Measurements from ENCODE around the gene WDR18. TPM values are rescaled to one million over a fixed set of nuclear protein-coding genes. Genes with fewer than 3 reads are reported as not detected.

WDR18 gene
- total and polyA plus RNA-seq, 2 donors = 34.0 to 56.0 TPM

DNA sequence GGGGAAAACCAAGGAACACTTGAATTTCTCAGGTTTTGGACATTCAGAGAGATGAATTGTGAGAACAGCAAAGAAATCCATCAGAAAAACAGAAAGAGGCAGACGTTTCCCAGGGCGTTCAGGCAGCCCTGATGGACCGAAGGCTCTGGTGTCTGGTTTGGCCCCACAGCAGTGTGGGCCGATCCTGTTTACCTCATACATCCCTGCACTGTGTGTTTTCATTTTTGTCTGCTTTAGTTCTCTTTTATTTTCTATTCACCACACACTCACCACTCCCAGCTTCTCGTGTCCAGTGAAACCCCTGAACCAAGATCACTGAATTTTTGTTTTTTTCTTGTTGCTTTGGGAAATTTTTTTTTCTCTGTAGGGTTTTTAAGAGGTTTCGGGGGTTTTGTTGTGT lies 11.9 kb upstream of the WDR18 start:
- Histone ChIP-seq H3K36me3 (ENCODE audit: control insufficient read depth in 2 of 2, insufficient read depth in 2 of 2, low read length in 1 of 2) (peaks cover 35 to 36% of the 10 kb centered on the region in 2 donors), H3K4me3 (ENCODE audit: low read length in 2 of 2) (no peak overlapping the region), H3K27me3 (ENCODE audit: control insufficient read depth in 2 of 2, insufficient read depth in 1 of 2, low read length in 1 of 2) (no peaks in the 10 kb centered on the region), H3K27ac (ENCODE audit: low read depth in 1 of 2, low read length in 1 of 2) (no peak overlapping the region), H3K4me1 (ENCODE audit: control insufficient read depth in 2 of 2, insufficient read depth in 2 of 2, low read length in 2 of 2) (no peaks in the 10 kb centered on the region), H3K9me3 (ENCODE audit: control insufficient read depth in 2 of 2, insufficient read depth in 1 of 2, low read length in 1 of 2) (peaks cover 8 to 20% of the 10 kb centered on the region in 2 donors)
- DNase-seq (ENCODE audit: low read depth in 6 of 9, low spot score in 9 of 9) = no peak
- WGBS = 97% methylated on average over 6 of the region's 6 CpGs

GRCh38 chr19:973726-974563 lies 10.2 kb upstream of the WDR18 start:
- 95% methylated on average over 29 of the region's 29 CpGs for WGBS
- H3K9me3 ChIP-seq (ENCODE audit: control insufficient read depth in 2 of 2, insufficient read depth in 1 of 2, low read length in 1 of 2) = peaks cover 8 to 17% of the 10 kb centered on the region in 2 donors
- no peak for DNase-seq (ENCODE audit: low read depth in 6 of 9, low spot score in 9 of 9)
- no peaks in the 10 kb centered on the region for H3K4me1 ChIP-seq (ENCODE audit: control insufficient read depth in 2 of 2, insufficient read depth in 2 of 2, low read length in 2 of 2)
- H3K27ac ChIP-seq (ENCODE audit: low read depth in 1 of 2, low read length in 1 of 2) = no peak overlapping the region
- H3K27me3 ChIP-seq (ENCODE audit: control insufficient read depth in 2 of 2, insufficient read depth in 1 of 2, low read length in 1 of 2) = no peaks in the 10 kb centered on the region
- peaks cover 25 to 27% of the 10 kb centered on the region in 2 donors for H3K36me3 ChIP-seq (ENCODE audit: control insufficient read depth in 2 of 2, insufficient read depth in 2 of 2, low read length in 1 of 2)
- H3K4me3 ChIP-seq (ENCODE audit: low read length in 2 of 2) = no peak overlapping the region

- Histone ChIP-seq H3K27ac (ENCODE audit: low read depth in 1 of 2, low read length in 1 of 2) (no peak overlapping the region), H3K4me3 (ENCODE audit: low read length in 2 of 2) (no peak overlapping the region), H3K9me3 (ENCODE audit: control insufficient read depth in 2 of 2, insufficient read depth in 1 of 2, low read length in 1 of 2) (peaks cover 8 to 17% of the 10 kb centered on the region in 2 donors), H3K27me3 (ENCODE audit: control insufficient read depth in 2 of 2, insufficient read depth in 1 of 2, low read length in 1 of 2) (no peaks in the 10 kb centered on the region), H3K36me3 (ENCODE audit: control insufficient read depth in 2 of 2, insufficient read depth in 2 of 2, low read length in 1 of 2) (peaks cover 21 to 26% of the 10 kb centered on the region in 2 donors), H3K4me1 (ENCODE audit: control insufficient read depth in 2 of 2, insufficient read depth in 2 of 2, low read length in 2 of 2) (no peaks in the 10 kb centered on the region)
- 93% methylated on average over 37 of the region's 37 CpGs for WGBS
- DNase-seq (ENCODE audit: low read depth in 6 of 9, low spot score in 9 of 9) = no peak
These were observed 9.4 kb upstream of the WDR18 start for GRCh38 chr19:974564-975257.

- DNase-seq (ENCODE audit: low read depth in 6 of 9, low spot score in 9 of 9) = no peak
- WGBS = 94% methylated on average over 10 of the region's 10 CpGs
- Histone ChIP-seq H3K36me3 (ENCODE audit: control insufficient read depth in 2 of 2, insufficient read depth in 2 of 2, low read length in 1 of 2) (peaks cover 9% of the 10 kb centered on the region in 2 donors), H3K27me3 (ENCODE audit: control insufficient read depth in 2 of 2, insufficient read depth in 1 of 2, low read length in 1 of 2) (peaks cover 0 to 2% of the 10 kb centered on the region in 2 donors), H3K27ac (ENCODE audit: low read depth in 1 of 2, low read length in 1 of 2) (no peak overlapping the region), H3K4me1 (ENCODE audit: control insufficient read depth in 2 of 2, insufficient read depth in 2 of 2, low read length in 2 of 2) (peaks cover 0 to 3% of the 10 kb centered on the region in 2 donors), H3K4me3 (ENCODE audit: low read length in 2 of 2) (no peak overlapping the region), H3K9me3 (ENCODE audit: control insufficient read depth in 2 of 2, insufficient read depth in 1 of 2, low read length in 1 of 2) (peaks cover 3 to 5% of the 10 kb centered on the region in 2 donors)
These were observed 7.7 kb upstream of the WDR18 start for GRCh38 chr19:976476-976875.

DNA sequence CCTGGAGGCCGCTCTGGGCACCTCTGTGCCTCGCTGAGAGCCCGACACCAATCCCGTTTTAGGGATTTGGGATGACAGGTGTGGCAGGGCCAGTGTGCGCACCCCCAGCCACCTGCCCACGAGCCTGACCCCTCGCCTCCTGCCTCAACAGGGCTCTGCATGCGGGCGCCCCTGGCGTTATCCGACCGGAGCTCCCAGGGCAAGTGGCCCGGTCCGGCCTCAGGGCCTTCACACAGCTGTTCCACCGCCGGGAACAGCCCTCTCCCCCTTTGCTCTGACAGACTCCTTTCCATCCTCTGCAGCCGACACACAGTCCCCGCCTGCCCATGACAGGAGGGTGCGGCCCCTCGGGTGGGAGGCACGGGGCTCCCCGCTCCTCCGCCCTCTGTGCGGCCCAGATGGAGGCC lies 7.1 kb upstream of the WDR18 start:
- H3K4me3 ChIP-seq (ENCODE audit: low read length in 2 of 2) = no peak overlapping the region
- H3K27ac ChIP-seq (ENCODE audit: low read depth in 1 of 2, low read length in 1 of 2) = no peak overlapping the region
- no peaks in the 10 kb centered on the region for H3K9me3 ChIP-seq (ENCODE audit: control insufficient read depth in 2 of 2, insufficient read depth in 1 of 2, low read length in 1 of 2)
- H3K36me3 ChIP-seq (ENCODE audit: control insufficient read depth in 2 of 2, insufficient read depth in 2 of 2, low read length in 1 of 2) = peaks cover 3 to 4% of the 10 kb centered on the region in 2 donors
- H3K27me3 ChIP-seq (ENCODE audit: control insufficient read depth in 2 of 2, insufficient read depth in 1 of 2, low read length in 1 of 2) = peaks cover 0 to 2% of the 10 kb centered on the region in 2 donors
- no peak for DNase-seq (ENCODE audit: low read depth in 6 of 9, low spot score in 9 of 9)
- WGBS = 95% methylated on average over 24 of the region's 24 CpGs
- H3K4me1 ChIP-seq (ENCODE audit: control insufficient read depth in 2 of 2, insufficient read depth in 2 of 2, low read length in 2 of 2) = peaks cover 0 to 3% of the 10 kb centered on the region in 2 donors

GRCh38 chr19:979318-979741 lies 4.8 kb upstream of the WDR18 start:
- Histone ChIP-seq H3K4me1 (ENCODE audit: control insufficient read depth in 2 of 2, insufficient read depth in 2 of 2, low read length in 2 of 2) (peaks cover 10 to 18% of the 10 kb centered on the region in 2 donors), H3K27me3 (ENCODE audit: control insufficient read depth in 2 of 2, insufficient read depth in 1 of 2, low read length in 1 of 2) (peaks cover 0 to 2% of the 10 kb centered on the region in 2 donors), H3K27ac (ENCODE audit: low read depth in 1 of 2, low read length in 1 of 2) (peak overlapping the region in 1 of 2 donors; percentile 26), H3K36me3 (ENCODE audit: control insufficient read depth in 2 of 2, insufficient read depth in 2 of 2, low read length in 1 of 2) (no peaks in the 10 kb centered on the region), H3K9me3 (ENCODE audit: control insufficient read depth in 2 of 2, insufficient read depth in 1 of 2, low read length in 1 of 2) (no peaks in the 10 kb centered on the region), H3K4me3 (ENCODE audit: low read length in 2 of 2) (no peak overlapping the region)
- no peak for DNase-seq (ENCODE audit: low read depth in 6 of 9, low spot score in 9 of 9)
- WGBS = 91% methylated on average over 19 of the region's 19 CpGs

DNA sequence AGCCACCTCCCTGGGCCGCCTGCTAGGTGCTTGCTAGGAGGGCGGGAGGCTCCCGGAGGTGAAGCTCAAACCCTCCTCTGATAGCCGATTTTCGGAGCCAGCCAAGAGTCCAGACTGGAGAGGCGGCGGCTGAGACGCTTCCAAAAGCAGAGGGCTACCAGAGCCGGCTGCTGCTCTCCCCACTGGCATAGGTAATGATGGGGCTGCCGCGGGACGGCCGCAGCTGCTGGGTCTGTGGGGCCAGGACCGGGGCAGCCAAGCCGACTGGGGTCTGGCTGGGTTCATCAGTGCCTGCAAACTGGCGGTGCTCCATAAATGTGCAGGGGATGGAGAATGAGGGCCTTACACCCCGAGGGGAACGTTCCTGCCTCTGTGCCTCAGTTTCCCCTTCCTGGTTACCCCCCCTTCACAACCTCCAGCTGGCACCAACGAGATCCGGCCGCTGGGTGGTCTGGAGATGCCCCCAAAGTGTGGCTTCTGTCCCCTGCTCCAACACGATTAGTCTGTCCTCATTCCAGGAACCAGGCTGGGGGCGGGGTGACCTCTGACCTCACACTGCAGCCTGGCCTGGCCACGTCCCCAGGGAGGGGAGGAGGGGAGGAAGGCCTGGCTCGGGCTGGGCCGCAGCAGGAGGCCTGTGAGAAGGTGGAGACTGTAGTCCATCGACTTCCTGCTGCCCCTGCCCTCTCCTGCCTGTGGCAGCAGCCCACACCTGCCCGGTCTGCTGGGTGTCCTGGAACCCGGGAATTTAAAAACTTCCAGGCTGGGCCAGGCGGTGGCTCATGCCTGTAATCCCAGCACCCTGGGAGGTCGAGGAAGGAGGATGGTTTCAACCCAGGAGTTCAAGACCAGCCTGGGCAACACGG lies 3.8 kb upstream of the WDR18 start:
- 80% methylated on average over 32 of the region's 32 CpGs for whole genome bisulfite sequencing
- no peak for DNase-seq (ENCODE audit: low read depth in 6 of 9, low spot score in 9 of 9)
- Histone ChIP-seq H3K9me3 (ENCODE audit: control insufficient read depth in 2 of 2, insufficient read depth in 1 of 2, low read length in 1 of 2) (no peaks in the 10 kb centered on the region), H3K4me3 (ENCODE audit: low read length in 2 of 2) (no peak overlapping the region), H3K4me1 (ENCODE audit: control insufficient read depth in 2 of 2, insufficient read depth in 2 of 2, low read length in 2 of 2) (peaks cover 15 to 26% of the 10 kb centered on the region in 2 donors), H3K27me3 (ENCODE audit: control insufficient read depth in 2 of 2, insufficient read depth in 1 of 2, low read length in 1 of 2) (peaks cover 0 to 2% of the 10 kb centered on the region in 2 donors), H3K36me3 (ENCODE audit: control insufficient read depth in 2 of 2, insufficient read depth in 2 of 2, low read length in 1 of 2) (no peaks in the 10 kb centered on the region), H3K27ac (ENCODE audit: low read depth in 1 of 2, low read length in 1 of 2) (no peak overlapping the region)

DNA sequence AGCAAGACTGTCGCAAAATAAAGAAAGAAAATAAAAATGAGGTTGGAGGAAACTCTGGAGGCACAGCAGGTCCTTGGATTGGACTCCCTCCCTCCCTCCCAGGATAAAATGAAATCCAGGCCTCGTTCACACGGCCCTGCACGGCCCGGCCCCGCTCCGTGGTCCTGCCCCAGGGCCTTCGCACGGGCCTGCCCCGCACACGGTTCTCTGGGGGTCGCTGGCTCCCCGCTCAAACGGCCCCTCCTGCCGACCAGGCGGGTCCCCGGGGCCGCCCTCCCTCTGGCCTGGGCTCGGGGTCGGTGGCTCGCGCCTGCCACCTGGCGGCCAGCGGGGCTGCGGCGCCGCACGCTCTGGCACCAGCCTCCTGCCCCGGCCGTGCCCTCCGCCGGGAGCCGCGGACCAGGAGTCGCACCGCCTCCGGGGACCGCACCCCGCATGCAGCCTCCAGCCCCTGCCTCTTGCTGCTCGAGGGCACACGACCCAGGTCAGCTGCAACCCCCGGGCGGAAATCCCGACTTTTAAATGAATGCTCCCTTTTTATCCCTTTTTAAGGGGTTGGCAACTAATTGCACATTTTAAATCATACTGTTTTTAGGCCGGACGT lies 1.5 kb upstream of the WDR18 start:
- DNase-seq (ENCODE audit: low read depth in 6 of 9, low spot score in 9 of 9) = peak in 7 of 9 donors; percentile 33 to 78 (median 68)
- no peak overlapping the region for H3K27ac ChIP-seq (ENCODE audit: low read depth in 1 of 2, low read length in 1 of 2)
- H3K4me1 ChIP-seq (ENCODE audit: control insufficient read depth in 2 of 2, insufficient read depth in 2 of 2, low read length in 2 of 2) = peaks cover 15 to 26% of the 10 kb centered on the region in 2 donors
- H3K4me3 ChIP-seq (ENCODE audit: low read length in 2 of 2) = peak overlapping the region in 1 of 2 donors; percentile 22
- WGBS = 4% methylated on average over 46 of the region's 46 CpGs
- peaks cover 0 to 2% of the 10 kb centered on the region in 2 donors for H3K27me3 ChIP-seq (ENCODE audit: control insufficient read depth in 2 of 2, insufficient read depth in 1 of 2, low read length in 1 of 2)
- no peaks in the 10 kb centered on the region for H3K9me3 ChIP-seq (ENCODE audit: control insufficient read depth in 2 of 2, insufficient read depth in 1 of 2, low read length in 1 of 2)
- peaks cover 10 to 14% of the 10 kb centered on the region in 2 donors for H3K36me3 ChIP-seq (ENCODE audit: control insufficient read depth in 2 of 2, insufficient read depth in 2 of 2, low read length in 1 of 2)
